IPS-20b (cell line): ENCODE measurements around the gene LGMN.
"Not testable (repeated sequence)": the region's sequence is repeated elsewhere in the genome, so short reads cannot be mapped to it uniquely, and the experiment has no call there.

Experiments used
- H3K27ac ChIP-seq: one replicate; pipeline ENCODE4 v1.5.1; 2013; ENCODE audit warnings: low read length
- H3K27me3 ChIP-seq: 2 replicates; pipeline ENCODE4 v1.6.1; 2013; ENCODE audit warnings: mild to moderate bottlenecking, low read length, inconsistent platforms; ENCODE audit not compliant: insufficient read depth
- H3K36me3 ChIP-seq: 2 replicates; pipeline ENCODE4 v1.6.1; 2013; ENCODE audit warnings: low read depth, mild to moderate bottlenecking, inconsistent platforms, low read length, moderate library complexity; ENCODE audit not compliant: insufficient read depth
- H3K4me1 ChIP-seq: 2 replicates; pipeline ENCODE4 v1.6.1; 2013; ENCODE audit warnings: mild to moderate bottlenecking, control low read depth, inconsistent platforms, low read length, moderate library complexity; ENCODE audit not compliant: insufficient read depth
- H3K4me3 ChIP-seq: 2 replicates; pipeline ENCODE4 v1.5.1; 2013; ENCODE audit warnings: mild to moderate bottlenecking, low read length, inconsistent platforms
- H3K9ac ChIP-seq: 2 replicates; pipeline ENCODE4 v1.6.1; 2013; ENCODE audit warnings: low read depth, mild to moderate bottlenecking, inconsistent platforms, low read length, moderate library complexity
- H3K9me3 ChIP-seq: 2 replicates; pipeline ENCODE4 v1.6.1; 2013; ENCODE audit warnings: mild to moderate bottlenecking, low read depth, low read length, inconsistent platforms; ENCODE audit not compliant: insufficient read depth

The LGMN gene

GRCh38 chr14:92759300-92759678 is 10.9 kb upstream of the LGMN start:
- H3K9ac ChIP-seq, result no peak overlapping the region
- no peaks in the 10 kb centered on the region for H3K27me3 ChIP-seq
- no peaks in the 10 kb centered on the region for H3K9me3 ChIP-seq
- H3K4me1 ChIP-seq, result no peaks in the 10 kb centered on the region
- H3K27ac ChIP-seq, result no peak overlapping the region
- no peaks in the 10 kb centered on the region for H3K36me3 ChIP-seq
- no peak overlapping the region for H3K4me3 ChIP-seq

GRCh38 chr14:92756446-92756845 is 8.0 kb upstream of the LGMN start:
- no peak overlapping the region for H3K9ac ChIP-seq
- H3K4me1 ChIP-seq, result no peaks in the 10 kb centered on the region
- peaks cover 1% of the 10 kb centered on the region for H3K27me3 ChIP-seq

GRCh38 chr14:92755495-92755894 is 7.1 kb upstream of the LGMN start:
- Histone ChIP-seq H3K27me3 (peaks cover 6% of the 10 kb centered on the region), H3K27ac (no peak overlapping the region), H3K9me3 (no peaks in the 10 kb centered on the region), H3K36me3 (no peaks in the 10 kb centered on the region), H3K4me3 (no peak overlapping the region), H3K4me1 (no peaks in the 10 kb centered on the region), H3K9ac (no peak overlapping the region)

More at GRCh38 chr14:92756446-92756845, 8.0 kb upstream of the LGMN start:
- H3K9me3 ChIP-seq, result no peaks in the 10 kb centered on the region
- H3K4me3 ChIP-seq, result no peak overlapping the region
- H3K27ac ChIP-seq, result no peak overlapping the region
- no peaks in the 10 kb centered on the region for H3K36me3 ChIP-seq

GRCh38 chr14:92754966-92755365 is 6.5 kb upstream of the LGMN start:
- Histone ChIP-seq H3K9ac (no peak overlapping the region), H3K9me3 (no peaks in the 10 kb centered on the region; the same call in 1 of the 2 replicates), H3K36me3 (no peaks in the 10 kb centered on the region), H3K27me3 (peaks cover 6% of the 10 kb centered on the region), H3K4me3 (no peak overlapping the region), H3K4me1 (no peaks in the 10 kb centered on the region), H3K27ac (no peak overlapping the region)

- Histone ChIP-seq H3K27ac (no peak overlapping the region), H3K4me3 (no peak overlapping the region), H3K27me3 (peaks cover 6% of the 10 kb centered on the region), H3K9me3 (no peaks in the 10 kb centered on the region; the same call in 1 of the 2 replicates), H3K9ac (no peak overlapping the region), H3K36me3 (no peaks in the 10 kb centered on the region), H3K4me1 (no peaks in the 10 kb centered on the region)
These were observed 4.8 kb upstream of the LGMN start for GRCh38 chr14:92753250-92753649.

- H3K27me3 ChIP-seq, result peaks cover 12% of the 10 kb centered on the region
- no peak overlapping the region for H3K9ac ChIP-seq
- H3K4me3 ChIP-seq, result no peak overlapping the region
- H3K36me3 ChIP-seq, result no peaks in the 10 kb centered on the region
- H3K27ac ChIP-seq, result no peak overlapping the region
- H3K9me3 ChIP-seq, result no peaks in the 10 kb centered on the region; the same call in 1 of the 2 replicates
- H3K4me1 ChIP-seq, result peaks cover 5% of the 10 kb centered on the region; the same call in 1 of the 2 replicates
These were observed 3.4 kb upstream of the LGMN start for GRCh38 chr14:92751819-92752218.

- H3K4me3 ChIP-seq, result no peak overlapping the region
These were observed 2.6 kb upstream of the LGMN start for GRCh38 chr14:92750994-92751400.

GRCh38 chr14:92750222-92750728 is 1.8 kb upstream of the LGMN start:
- not testable (repeated sequence) for H3K9me3 ChIP-seq, H3K4me1 ChIP-seq, H3K36me3 ChIP-seq, H3K9ac ChIP-seq, H3K4me3 ChIP-seq, H3K27ac ChIP-seq
- H3K27me3 ChIP-seq, result peaks cover 12% of the 10 kb centered on the region

More at GRCh38 chr14:92750994-92751400, 2.6 kb upstream of the LGMN start:
- Histone ChIP-seq H3K27me3 (peaks cover 12% of the 10 kb centered on the region), H3K4me1 (peaks cover 5% of the 10 kb centered on the region; the same call in 1 of the 2 replicates), H3K36me3 (no peaks in the 10 kb centered on the region), H3K27ac (no peak overlapping the region), H3K9me3 (no peaks in the 10 kb centered on the region; the same call in 1 of the 2 replicates), H3K9ac (no peak overlapping the region)

- Histone ChIP-seq H3K9ac (peak overlapping the region; percentile 86), H3K9me3 (no peaks in the 10 kb centered on the region; the same call in 1 of the 2 replicates), H3K27me3 (peaks cover 12% of the 10 kb centered on the region), H3K4me1 (peaks cover 5% of the 10 kb centered on the region; the same call in 1 of the 2 replicates), H3K36me3 (no peaks in the 10 kb centered on the region), H3K27ac (no peak overlapping the region), H3K4me3 (peak overlapping the region; percentile 96)
These were observed 647 bp downstream of the LGMN start for GRCh38 chr14:92747701-92748258.

GRCh38 chr14:92744198-92744597 is 4.2 kb downstream of the LGMN start:
- H3K27me3 ChIP-seq, result peaks cover 5% of the 10 kb centered on the region; the same call in 1 of the 2 replicates
- peaks cover 3% of the 10 kb centered on the region; the same call in 1 of the 2 replicates for H3K36me3 ChIP-seq
- no peaks in the 10 kb centered on the region for H3K9me3 ChIP-seq
- peaks cover 5% of the 10 kb centered on the region; the same call in 1 of the 2 replicates for H3K4me1 ChIP-seq
- no peak overlapping the region for H3K9ac ChIP-seq
- no peak overlapping the region for H3K4me3 ChIP-seq
- H3K27ac ChIP-seq, result no peak overlapping the region

GRCh38 chr14:92740440-92740839 is 8.0 kb downstream of the LGMN start:
- H3K27me3 ChIP-seq, result no peaks in the 10 kb centered on the region
- H3K9ac ChIP-seq, result no peak overlapping the region
- H3K9me3 ChIP-seq, result no peaks in the 10 kb centered on the region
- H3K4me3 ChIP-seq, result no peak overlapping the region
- peaks cover 3% of the 10 kb centered on the region; the same call in 1 of the 2 replicates for H3K36me3 ChIP-seq
- H3K27ac ChIP-seq, result no peak overlapping the region
- no peaks in the 10 kb centered on the region for H3K4me1 ChIP-seq

- Histone ChIP-seq H3K9ac (no peak overlapping the region), H3K4me3 (no peak overlapping the region), H3K4me1 (no peaks in the 10 kb centered on the region), H3K27me3 (no peaks in the 10 kb centered on the region), H3K27ac (no peak overlapping the region), H3K36me3 (peaks cover 3% of the 10 kb centered on the region; the same call in 1 of the 2 replicates), H3K9me3 (no peaks in the 10 kb centered on the region)
These were observed 10.7 kb downstream of the LGMN start for GRCh38 chr14:92737619-92738188.
